Activated naive CD4-positive, alpha-beta T cell treated with anti-CD3 and anti-CD28 coated beads, Interleukin-2, amount 10 ng/mL, durations not matched to agents 7 days and 5 days (primary cell): ENCODE results near the gene ADAMTS18.
"Not testable (repeated sequence)": the region's sequence is repeated elsewhere in the genome, so short reads cannot be mapped to it uniquely, and the experiment has no call there.

Experiments used
- CTCF ChIA-PET: fragments of 350-600 bp; sonication (Branson Sonifier 250); formaldehyde crosslinking; loops from one replicate; lab custom pipeline; 2021; ENCODE audit warnings: antibody characterized with exemption; lab: Charles Lee
- DNase-seq: peaks from one replicate; pipeline ENCODE4 v3.0.0-alpha.2; 2020
- H3K27ac Mint-ChIP-seq: one replicate; pipeline ENCODE4 v1.8.0; 2021; ENCODE audit warnings: mild to moderate bottlenecking, moderate library complexity, mixed read lengths
- H3K27me3 Mint-ChIP-seq: one replicate; pipeline ENCODE4 v1.8.0; 2021; ENCODE audit warnings: mild to moderate bottlenecking, mixed read lengths
- H3K36me3 Mint-ChIP-seq: one replicate; pipeline ENCODE4 v1.8.0; 2021; ENCODE audit warnings: mixed read lengths
- H3K4me1 Mint-ChIP-seq: one replicate; pipeline ENCODE4 v1.8.0; 2021; ENCODE audit warnings: mixed read lengths
- H3K4me3 Mint-ChIP-seq: one replicate; pipeline ENCODE4 v1.8.0; 2021; ENCODE audit warnings: mild to moderate bottlenecking, moderate library complexity, mixed read lengths
- H3K9me3 Mint-ChIP-seq: one replicate; pipeline ENCODE4 v1.8.0; 2021; ENCODE audit warnings: mixed read lengths

Gene ADAMTS18

GRCh38 chr16:77288222-77288621, 146.6 kb downstream of the ADAMTS18 start:
- Mint-ChIP-seq H3K4me3 (no peak overlapping the region), H3K4me1 (no peaks in the 10 kb centered on the region), H3K27ac (no peak overlapping the region), H3K9me3 (no peaks in the 10 kb centered on the region), H3K36me3 (no peaks in the 10 kb centered on the region), H3K27me3 (peaks cover 4% of the 10 kb centered on the region)
- CTCF ChIA-PET = no interaction called here
- no peak for DNase-seq

DNA sequence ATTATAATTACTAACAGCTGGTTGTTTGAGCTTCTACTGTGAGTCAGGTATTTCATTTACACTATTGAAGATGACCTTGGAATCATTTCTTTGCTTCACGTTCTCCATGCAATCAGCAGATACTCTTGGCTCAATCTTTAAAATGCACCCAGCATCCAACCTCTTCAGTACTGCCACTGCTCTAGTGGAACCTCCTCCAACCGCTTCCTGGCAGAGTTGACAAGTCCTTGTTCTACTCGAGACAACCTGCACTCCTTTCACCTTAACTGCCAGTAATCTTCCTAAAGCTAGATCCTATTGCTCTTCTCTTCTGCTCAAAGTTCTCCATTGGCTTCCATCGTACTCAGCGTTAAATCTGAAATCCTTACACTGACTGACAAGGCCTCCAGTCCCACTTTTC, 149.2 kb downstream of the ADAMTS18 start:
- H3K4me3 Mint-ChIP-seq = no peak overlapping the region
- no peak overlapping the region for H3K27ac Mint-ChIP-seq
- DNase-seq = no peak
- no peaks in the 10 kb centered on the region for H3K4me1 Mint-ChIP-seq
- CTCF ChIA-PET = no interaction called here
- H3K27me3 Mint-ChIP-seq = peaks cover 4% of the 10 kb centered on the region
- no peaks in the 10 kb centered on the region for H3K9me3 Mint-ChIP-seq
- H3K36me3 Mint-ChIP-seq = no peaks in the 10 kb centered on the region

GRCh38 chr16:77282345-77282744, 152.5 kb downstream of the ADAMTS18 start:
- no peak overlapping the region for H3K27ac Mint-ChIP-seq
- CTCF ChIA-PET = no interaction called here
- no peaks in the 10 kb centered on the region for H3K9me3 Mint-ChIP-seq
- no peak overlapping the region for H3K4me3 Mint-ChIP-seq
- DNase-seq = no peak
- peaks cover 4% of the 10 kb centered on the region for H3K27me3 Mint-ChIP-seq
- H3K36me3 Mint-ChIP-seq = no peaks in the 10 kb centered on the region
- H3K4me1 Mint-ChIP-seq = no peaks in the 10 kb centered on the region

DNA sequence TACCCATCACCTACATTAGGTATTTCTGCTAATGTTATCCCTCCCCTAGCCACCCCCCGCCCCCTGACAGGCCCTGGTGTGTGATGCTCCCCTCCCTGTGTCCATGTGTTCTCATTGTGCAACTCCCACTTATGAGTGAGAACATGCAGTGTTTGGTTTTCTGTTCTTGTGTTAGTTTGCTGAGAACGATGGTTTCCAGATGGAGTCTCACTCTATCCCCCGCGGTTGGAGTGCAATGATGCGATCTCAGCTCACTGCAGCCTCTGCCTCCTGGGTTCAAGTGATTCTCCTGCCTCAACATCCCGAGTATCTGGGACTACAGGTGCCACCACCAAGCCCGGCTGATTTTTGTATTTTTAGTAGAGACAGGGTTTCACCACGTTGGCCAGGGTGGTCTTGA, 155.5 kb downstream of the ADAMTS18 start:
- H3K9me3 Mint-ChIP-seq, H3K4me1 Mint-ChIP-seq, H3K4me3 Mint-ChIP-seq, CTCF ChIA-PET, H3K36me3 Mint-ChIP-seq, DNase-seq, H3K27ac Mint-ChIP-seq, H3K27me3 Mint-ChIP-seq: not testable (repeated sequence)

- H3K4me3 Mint-ChIP-seq = no peak overlapping the region
- CTCF ChIA-PET = no interaction called here
- no peaks in the 10 kb centered on the region for H3K9me3 Mint-ChIP-seq
- no peak for DNase-seq
- no peaks in the 10 kb centered on the region for H3K4me1 Mint-ChIP-seq
- no peaks in the 10 kb centered on the region for H3K36me3 Mint-ChIP-seq
- H3K27me3 Mint-ChIP-seq = no peaks in the 10 kb centered on the region
- no peak overlapping the region for H3K27ac Mint-ChIP-seq
Observed at GRCh38 chr16:77277571-77277970, 157.3 kb downstream of the ADAMTS18 start.

- no peaks in the 10 kb centered on the region for H3K4me1 Mint-ChIP-seq
- H3K27me3 Mint-ChIP-seq = no peaks in the 10 kb centered on the region
- CTCF ChIA-PET = interaction anchor here (0.6 kb wide), 1 partner anchor 101 kb away, joined by 3 read pairs; no protein-coding TSS in a partner anchor
- H3K9me3 Mint-ChIP-seq = no peaks in the 10 kb centered on the region
- H3K4me3 Mint-ChIP-seq = no peak overlapping the region
- no peaks in the 10 kb centered on the region for H3K36me3 Mint-ChIP-seq
- DNase-seq = no peak
- H3K27ac Mint-ChIP-seq = no peak overlapping the region
Observed at GRCh38 chr16:77277141-77277540, 157.7 kb downstream of the ADAMTS18 start.

- H3K9me3 Mint-ChIP-seq = no peaks in the 10 kb centered on the region
- H3K36me3 Mint-ChIP-seq = no peaks in the 10 kb centered on the region
- no peak for DNase-seq
- H3K4me3 Mint-ChIP-seq = no peak overlapping the region
- no peak overlapping the region for H3K27ac Mint-ChIP-seq
- CTCF ChIA-PET = interaction anchor here (0.6 kb wide), 1 partner anchor 102 kb away, joined by 3 read pairs; no protein-coding TSS in a partner anchor
- no peaks in the 10 kb centered on the region for H3K4me1 Mint-ChIP-seq
- no peaks in the 10 kb centered on the region for H3K27me3 Mint-ChIP-seq
Observed at GRCh38 chr16:77276661-77277060, 158.2 kb downstream of the ADAMTS18 start.

- H3K27me3 Mint-ChIP-seq, H3K9me3 Mint-ChIP-seq, CTCF ChIA-PET, DNase-seq, H3K27ac Mint-ChIP-seq, H3K4me3 Mint-ChIP-seq, H3K4me1 Mint-ChIP-seq, H3K36me3 Mint-ChIP-seq: not testable (repeated sequence)
Observed at GRCh38 chr16:77275303-77275702, 159.5 kb downstream of the ADAMTS18 start.

DNA sequence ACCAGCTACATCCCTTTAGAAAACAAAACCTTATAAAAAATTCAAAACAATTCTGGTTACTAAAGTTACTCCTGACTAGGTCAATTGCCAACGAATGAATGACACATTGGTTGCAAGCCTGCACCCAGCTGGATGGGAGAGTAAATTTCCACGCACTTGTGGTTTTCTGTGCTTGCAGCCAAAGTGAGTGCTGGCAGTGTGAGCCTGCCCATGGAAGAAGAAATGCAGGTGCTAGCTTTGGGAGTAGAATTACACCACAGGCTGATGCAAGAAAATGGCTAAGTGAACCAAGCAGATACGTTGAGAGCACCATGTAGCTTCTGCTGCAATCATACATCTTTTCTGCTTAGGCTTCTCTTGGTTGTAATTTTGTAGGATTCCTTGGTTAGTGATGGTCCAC, 161.0 kb downstream of the ADAMTS18 start:
- Mint-ChIP-seq H3K27me3 (no peaks in the 10 kb centered on the region), H3K4me3 (no peak overlapping the region), H3K36me3 (no peaks in the 10 kb centered on the region), H3K9me3 (no peaks in the 10 kb centered on the region), H3K4me1 (no peaks in the 10 kb centered on the region), H3K27ac (no peak overlapping the region)
- CTCF ChIA-PET = no interaction called here
- no peak for DNase-seq

- H3K27me3 Mint-ChIP-seq = no peaks in the 10 kb centered on the region
- H3K36me3 Mint-ChIP-seq = no peaks in the 10 kb centered on the region
- CTCF ChIA-PET = no interaction called here
- H3K4me3 Mint-ChIP-seq = no peak overlapping the region
- H3K27ac Mint-ChIP-seq = no peak overlapping the region
- no peaks in the 10 kb centered on the region for H3K4me1 Mint-ChIP-seq
- no peak for DNase-seq
- H3K9me3 Mint-ChIP-seq = no peaks in the 10 kb centered on the region
Observed at GRCh38 chr16:77271532-77272426, 163.1 kb downstream of the ADAMTS18 start.

- H3K27ac Mint-ChIP-seq, DNase-seq, H3K9me3 Mint-ChIP-seq, CTCF ChIA-PET, H3K27me3 Mint-ChIP-seq, H3K4me3 Mint-ChIP-seq, H3K36me3 Mint-ChIP-seq, H3K4me1 Mint-ChIP-seq: not testable (repeated sequence)
Observed at GRCh38 chr16:77266185-77266584, 168.6 kb downstream of the ADAMTS18 start.

DNA sequence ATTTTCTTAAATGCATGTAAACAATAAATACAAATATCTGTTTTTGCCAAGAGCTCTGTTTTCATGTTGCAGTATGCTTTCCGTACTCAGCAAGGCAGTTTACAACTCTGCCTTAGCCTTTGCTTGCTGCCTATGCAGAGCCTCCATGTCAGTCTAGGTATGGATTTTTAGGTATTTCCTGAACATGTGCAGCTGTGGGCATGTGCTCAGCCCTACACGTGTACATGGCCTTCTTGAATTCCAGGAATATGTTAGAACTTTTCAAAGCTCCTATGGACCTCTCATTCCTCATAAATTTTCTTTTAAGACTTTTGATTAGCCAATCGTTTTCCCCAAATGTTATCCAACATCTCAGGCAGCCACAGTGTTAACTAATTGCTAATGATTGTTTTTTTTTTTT, 171.9 kb downstream of the ADAMTS18 start:
- H3K9me3 Mint-ChIP-seq = no peaks in the 10 kb centered on the region
- DNase-seq = no peak
- H3K27ac Mint-ChIP-seq = no peak overlapping the region
- H3K4me1 Mint-ChIP-seq = no peaks in the 10 kb centered on the region
- no peaks in the 10 kb centered on the region for H3K27me3 Mint-ChIP-seq
- CTCF ChIA-PET = no interaction called here
- H3K4me3 Mint-ChIP-seq = no peak overlapping the region
- H3K36me3 Mint-ChIP-seq = no peaks in the 10 kb centered on the region

DNA sequence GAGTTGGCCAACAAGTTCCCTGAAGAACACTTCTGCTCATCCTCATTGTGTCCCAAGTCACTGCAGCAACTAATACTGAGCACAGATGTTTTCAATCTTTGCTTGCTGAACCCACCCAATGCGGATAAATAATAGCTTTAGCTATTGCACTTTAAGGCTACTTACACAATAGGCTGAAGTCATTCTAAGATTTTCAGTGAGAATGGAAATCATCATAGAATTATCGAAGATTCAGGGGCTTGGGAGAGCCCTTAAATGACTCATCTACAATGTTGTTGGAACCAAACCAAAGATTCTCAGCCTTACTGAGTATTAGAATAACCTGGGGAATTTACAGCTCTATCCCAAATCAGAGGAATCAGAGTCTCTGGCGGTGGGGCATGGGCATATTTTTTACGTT, 184.4 kb downstream of the ADAMTS18 start:
- no peaks in the 10 kb centered on the region for H3K9me3 Mint-ChIP-seq
- H3K4me3 Mint-ChIP-seq = no peak overlapping the region
- CTCF ChIA-PET = no interaction called here
- H3K27ac Mint-ChIP-seq = no peak overlapping the region
- no peak for DNase-seq
- H3K4me1 Mint-ChIP-seq = no peaks in the 10 kb centered on the region
- H3K27me3 Mint-ChIP-seq = no peaks in the 10 kb centered on the region
- no peaks in the 10 kb centered on the region for H3K36me3 Mint-ChIP-seq

GRCh38 chr16:77246150-77246549, 188.7 kb downstream of the ADAMTS18 start:
- no peaks in the 10 kb centered on the region for H3K27me3 Mint-ChIP-seq
- no peak for DNase-seq
- no peak overlapping the region for H3K4me3 Mint-ChIP-seq
- no peaks in the 10 kb centered on the region for H3K4me1 Mint-ChIP-seq
- no peaks in the 10 kb centered on the region for H3K9me3 Mint-ChIP-seq
- no peak overlapping the region for H3K27ac Mint-ChIP-seq
- CTCF ChIA-PET = interaction anchor here (1.6 kb wide), 1 partner anchor 9 kb away, joined by 5 read pairs; no protein-coding TSS in a partner anchor
- H3K36me3 Mint-ChIP-seq = no peaks in the 10 kb centered on the region

DNA sequence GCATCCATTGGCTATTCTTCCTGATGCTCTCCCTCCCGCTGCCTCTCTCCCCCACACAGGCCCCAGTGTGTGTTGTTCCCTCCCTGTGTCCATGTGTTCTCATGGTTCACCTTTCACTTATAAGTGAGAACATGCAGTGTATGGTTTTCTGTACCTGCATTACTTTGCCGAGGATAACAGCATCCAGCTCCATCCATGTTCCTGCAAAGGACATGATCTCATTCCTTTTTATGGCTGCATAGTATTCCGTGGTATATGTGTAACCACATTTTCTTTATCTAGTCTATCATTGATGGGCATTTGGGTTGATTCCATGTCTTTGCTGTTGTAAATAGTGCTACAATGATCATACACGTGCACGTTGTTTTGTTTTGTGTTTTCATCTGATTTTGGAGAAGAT, 192.4 kb downstream of the ADAMTS18 start:
- H3K27me3 Mint-ChIP-seq, H3K9me3 Mint-ChIP-seq, H3K36me3 Mint-ChIP-seq, H3K4me1 Mint-ChIP-seq, H3K4me3 Mint-ChIP-seq, H3K27ac Mint-ChIP-seq, DNase-seq: not testable (repeated sequence)
- CTCF ChIA-PET = interaction anchor here (1.6 kb wide), 1 partner anchor 342 kb away, joined by 4 read pairs; no protein-coding TSS in a partner anchor
